Muscle layer of duodenum (tissue), 2 donors: Measurements from ENCODE around the gene MAP6.

ENCODE experiments used
- H3K27ac ChIP-seq: one replicate; pipeline ENCODE4 v1.7.0; 2013; ENCODE audit warnings: mild to moderate bottlenecking, low read length
- H3K27me3 ChIP-seq: one replicate; pipeline ENCODE4 v1.7.0; 2013; ENCODE audit warnings: low read depth, mild to moderate bottlenecking, control low read depth, low read length
- H3K36me3 ChIP-seq, 2 donors: one replicate each; pipeline ENCODE4 v1.7.0; 2013; ENCODE audit warnings: low read length in 2 of 2, control low read depth in 1 of 2, mild to moderate bottlenecking in 1 of 2; ENCODE audit not compliant: insufficient read depth in 2 of 2, control insufficient read depth in 1 of 2
- H3K4me1 ChIP-seq, 2 donors: one replicate each; pipeline ENCODE4 v1.7.0; 2013; ENCODE audit warnings: low read length in 2 of 2, mild to moderate bottlenecking in 2 of 2, control low read depth in 1 of 2, moderate library complexity in 1 of 2; ENCODE audit not compliant: insufficient read depth in 2 of 2, control insufficient read depth in 1 of 2
- H3K4me3 ChIP-seq, 2 donors: one replicate each; pipeline ENCODE4 v1.7.0; 2013; ENCODE audit warnings: low read length in 2 of 2, low read depth in 1 of 2, mild to moderate bottlenecking in 1 of 2
- H3K9me3 ChIP-seq, 2 donors: one replicate each; pipeline ENCODE4 v1.7.0; 2013; ENCODE audit warnings: low read length in 2 of 2, control low read depth in 1 of 2, mild to moderate bottlenecking in 1 of 2; ENCODE audit not compliant: control insufficient read depth in 1 of 2
- donor health status: healthy.

Gene MAP6

DNA sequence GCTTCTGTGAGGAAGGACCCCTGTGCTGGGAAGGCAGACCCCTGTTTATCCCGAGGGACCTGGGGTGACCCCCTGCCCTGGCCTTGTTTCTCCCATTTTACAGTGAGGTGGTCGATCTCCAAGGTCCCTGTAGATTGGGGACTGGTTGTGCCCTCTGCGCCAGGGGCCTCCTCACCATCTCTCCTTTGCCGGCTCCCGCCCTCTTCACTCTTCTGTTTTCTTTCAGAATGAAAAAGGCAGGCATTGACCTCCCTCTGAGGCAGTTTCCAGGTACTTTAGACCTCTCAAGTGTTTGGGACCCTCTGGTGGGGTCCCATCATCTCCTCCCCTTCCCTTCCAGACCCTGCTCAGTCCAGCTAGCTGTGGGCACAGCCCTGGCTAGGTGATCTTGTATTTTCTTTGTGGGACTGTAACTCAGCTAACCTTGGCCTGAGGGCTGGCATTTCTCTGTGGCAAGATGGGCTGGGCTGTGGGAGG is 105.3 kb downstream of the MAP6 start:
- H3K4me1 ChIP-seq, result peaks cover 38 to 77% of the 10 kb centered on the region in 2 donors
- peaks cover 15 to 50% of the 10 kb centered on the region in 2 donors for H3K36me3 ChIP-seq
- peak overlapping the region; percentile 85 to 96 for H3K4me3 ChIP-seq
- peak overlapping the region; percentile 99 for H3K27ac ChIP-seq
- H3K9me3 ChIP-seq, result no peaks in the 10 kb centered on the region
- no peaks in the 10 kb centered on the region for H3K27me3 ChIP-seq

DNA sequence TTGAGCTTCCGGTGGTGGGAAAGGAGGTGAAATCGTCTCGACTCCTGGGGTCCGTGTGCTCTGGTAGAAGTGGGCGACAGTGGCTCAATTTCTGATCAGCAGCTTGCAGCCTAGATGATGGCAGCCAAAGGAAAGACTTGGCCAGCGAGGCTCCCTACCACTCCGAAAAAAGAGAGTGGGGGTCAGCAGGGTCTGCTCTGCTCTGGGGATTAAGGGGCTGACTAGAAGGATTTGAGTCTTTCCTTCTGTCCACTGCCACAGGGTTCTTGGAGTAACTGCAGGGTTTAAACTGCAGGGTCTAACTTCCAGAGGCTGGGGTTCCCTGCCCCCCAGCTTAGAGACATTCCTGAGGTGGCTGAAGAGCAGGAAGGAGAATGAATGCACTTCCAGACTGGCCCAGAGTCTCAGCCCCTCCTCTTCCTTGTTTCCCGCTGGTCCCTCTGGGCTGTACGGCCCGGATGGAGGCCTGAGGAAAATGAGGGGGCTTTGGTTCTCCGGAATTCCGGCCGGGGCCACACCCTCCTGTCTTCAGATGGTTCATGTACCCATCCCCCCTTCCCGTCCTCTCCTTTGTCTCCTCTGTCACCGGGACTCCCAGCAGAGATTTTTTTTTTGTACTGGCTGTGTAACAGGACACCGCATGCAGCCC is 105.9 kb downstream of the MAP6 start:
- Histone ChIP-seq H3K27ac (peak overlapping the region; percentile 99), H3K27me3 (no peaks in the 10 kb centered on the region), H3K4me1 (peaks cover 39 to 79% of the 10 kb centered on the region in 2 donors), H3K9me3 (no peaks in the 10 kb centered on the region), H3K4me3 (peak overlapping the region; percentile 85 to 96), H3K36me3 (peaks cover 11 to 44% of the 10 kb centered on the region in 2 donors)

DNA sequence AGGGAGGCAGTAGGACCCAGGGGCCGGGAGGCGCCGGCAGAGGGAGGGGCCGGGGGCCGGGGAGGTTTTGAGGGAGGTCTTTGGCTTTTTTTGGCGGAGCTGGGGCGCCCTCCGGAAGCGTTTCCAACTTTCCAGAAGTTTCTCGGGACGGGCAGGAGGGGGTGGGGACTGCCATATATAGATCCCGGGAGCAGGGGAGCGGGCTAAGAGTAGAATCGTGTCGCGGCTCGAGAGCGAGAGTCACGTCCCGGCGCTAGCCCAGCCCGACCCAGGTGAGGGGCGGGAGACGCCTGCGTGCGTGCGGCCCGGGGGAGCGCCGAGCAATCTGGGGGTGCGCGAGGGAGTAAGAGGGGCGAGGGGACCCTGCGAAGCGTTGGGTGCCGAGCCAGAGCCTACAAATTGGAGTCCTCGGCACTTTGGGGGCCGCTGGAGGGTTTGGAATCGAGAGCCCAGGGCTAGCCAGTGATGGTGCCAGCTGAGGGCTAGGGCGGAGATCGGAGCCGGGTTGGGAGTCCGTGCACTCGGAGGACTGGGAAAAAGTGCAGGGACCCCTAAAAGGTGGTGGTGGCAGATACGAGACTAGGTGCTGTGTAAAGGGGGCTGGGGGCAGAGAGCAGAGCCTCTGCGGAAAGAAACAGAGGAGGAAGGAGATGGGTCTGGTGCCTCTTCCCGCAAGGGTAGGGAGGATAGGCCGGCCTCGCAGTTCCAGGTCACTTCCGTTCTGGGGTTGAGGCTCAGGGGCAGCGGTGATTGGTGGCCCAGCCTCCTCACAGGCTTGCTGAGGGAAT is 106.6 kb downstream of the MAP6 start, which contains the start of gene SERPINH1:
TSS of gene SERPINH1 (plus strand) at position 206 of the 788 bp plus-strand sequence. CDS start 4,097 bp downstream, outside the sequence.
- Histone ChIP-seq H3K4me1 (peaks cover 46 to 80% of the 10 kb centered on the region in 2 donors), H3K27ac (peak within 1 kb of the TSS; percentile 99), H3K9me3 (no peaks in the 10 kb centered on the region), H3K4me3 (peak within 1 kb of the TSS; percentile 85 to 96), H3K27me3 (no peaks in the 10 kb centered on the region), H3K36me3 (peaks cover 6 to 38% of the 10 kb centered on the region in 2 donors)

DNA sequence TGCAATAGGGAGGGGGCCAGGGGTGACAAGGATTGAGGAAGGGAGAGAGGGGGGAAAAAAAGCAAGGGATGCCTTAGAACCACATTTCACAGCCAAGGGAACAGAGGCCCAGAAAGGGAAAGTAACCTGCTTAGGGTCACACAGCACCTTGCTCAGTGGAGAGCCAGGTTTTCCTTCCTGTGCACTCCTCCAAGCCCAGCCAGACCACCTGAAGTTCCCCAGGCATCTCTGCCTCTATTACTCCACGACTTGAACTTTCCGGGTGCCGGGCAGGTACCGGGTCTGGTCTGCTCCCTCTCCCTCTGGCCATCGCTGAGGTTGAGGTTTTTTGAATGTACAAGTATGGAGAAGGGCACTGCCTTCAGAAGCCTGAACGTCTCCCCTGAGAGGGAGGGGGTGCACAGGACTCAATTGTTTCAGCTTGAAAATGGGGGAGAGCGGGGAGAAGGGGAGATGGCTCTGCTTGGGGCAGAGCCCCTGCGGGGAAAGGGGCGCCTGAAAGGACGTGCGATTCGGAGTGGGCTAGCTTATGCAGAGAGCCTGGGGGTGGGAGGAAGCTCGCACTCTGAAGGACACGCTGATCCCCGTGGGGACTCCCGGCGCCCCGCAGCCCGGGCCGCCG is 107.3 kb downstream of the MAP6 start:
- H3K27me3 ChIP-seq, result no peaks in the 10 kb centered on the region
- H3K4me1 ChIP-seq, result peaks cover 46 to 79% of the 10 kb centered on the region in 2 donors
- H3K4me3 ChIP-seq, result peak overlapping the region; percentile 85 to 96
- H3K27ac ChIP-seq, result peak overlapping the region; percentile 99
- peaks cover 0 to 32% of the 10 kb centered on the region in 2 donors for H3K36me3 ChIP-seq
- H3K9me3 ChIP-seq, result no peaks in the 10 kb centered on the region

DNA sequence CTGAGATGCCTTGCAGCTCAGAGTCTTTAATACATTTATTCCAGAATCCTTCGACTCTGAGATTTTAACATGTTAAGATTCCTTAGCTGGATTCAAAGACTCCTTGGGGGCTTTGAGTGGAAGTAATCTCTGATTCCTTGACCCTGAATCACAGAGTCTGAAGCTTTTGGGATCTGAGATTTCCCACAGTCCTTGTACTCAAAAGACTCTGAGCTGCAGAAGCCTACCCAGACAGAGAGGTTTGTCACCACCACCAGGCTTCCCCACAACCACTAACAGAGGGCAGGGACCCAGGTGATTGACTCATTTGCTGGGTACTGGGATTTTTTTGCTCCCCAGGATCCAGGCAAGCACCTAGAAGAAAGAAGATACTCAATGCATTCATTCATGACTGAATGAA is 108.2 kb downstream of the MAP6 start:
- H3K4me1 ChIP-seq, result peaks cover 42 to 70% of the 10 kb centered on the region in 2 donors
- no peak overlapping the region for H3K27ac ChIP-seq
- H3K27me3 ChIP-seq, result no peaks in the 10 kb centered on the region
- no peak overlapping the region for H3K4me3 ChIP-seq
- peaks cover 0 to 25% of the 10 kb centered on the region in 2 donors for H3K36me3 ChIP-seq
- no peaks in the 10 kb centered on the region for H3K9me3 ChIP-seq

- Histone ChIP-seq H3K9me3 (no peaks in the 10 kb centered on the region), H3K36me3 (peaks cover 0 to 15% of the 10 kb centered on the region in 2 donors), H3K4me3 (peak overlapping the region in 1 of 2 donors; percentile 32), H3K27me3 (no peaks in the 10 kb centered on the region), H3K27ac (peak overlapping the region; percentile 87), H3K4me1 (peaks cover 27 to 69% of the 10 kb centered on the region in 2 donors)
Measured at GRCh38 chr11:75558939-75559843, 109.6 kb downstream of the MAP6 start.

DNA sequence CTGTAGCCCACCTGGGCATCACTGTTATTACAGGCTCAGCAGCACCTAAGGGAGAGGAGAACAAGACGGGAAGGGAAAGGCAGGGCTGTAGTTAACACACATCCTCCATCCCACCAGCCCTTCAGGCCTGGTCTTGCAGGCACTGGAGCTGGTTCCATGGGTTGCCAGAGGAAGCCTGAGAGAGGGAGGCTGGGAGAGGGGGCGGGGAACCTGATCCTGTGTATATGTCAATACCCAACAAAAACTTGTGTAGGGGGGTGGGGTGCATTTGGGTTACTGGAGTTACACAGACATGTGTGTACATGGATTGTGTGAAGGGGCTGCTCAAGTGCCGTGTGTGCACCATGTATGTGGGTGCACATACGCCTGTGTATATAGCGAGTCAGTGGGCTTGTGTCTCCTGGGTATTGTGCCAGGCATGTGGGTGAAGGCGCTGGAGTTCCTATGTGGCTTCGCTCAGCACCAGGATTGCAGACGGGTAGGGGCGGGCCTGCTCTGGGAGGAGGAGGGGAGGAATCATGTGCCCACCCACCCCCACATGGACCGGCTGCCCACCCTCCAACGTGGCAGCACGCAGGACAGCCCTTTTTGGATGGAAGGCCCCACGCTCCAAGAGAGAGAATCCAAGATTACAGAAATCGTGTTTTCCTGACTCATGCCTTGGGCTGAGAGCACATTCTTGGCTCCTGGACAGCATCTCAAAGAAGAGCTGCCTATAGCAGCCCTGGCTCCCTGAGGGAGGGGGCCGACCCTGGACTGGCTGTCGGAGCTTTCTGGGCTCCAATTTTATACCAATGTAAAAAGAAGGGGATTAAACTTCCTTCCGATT is 111.0 kb downstream of the MAP6 start:
- peaks cover 27 to 74% of the 10 kb centered on the region in 2 donors for H3K4me1 ChIP-seq
- H3K4me3 ChIP-seq, result peak overlapping the region in 1 of 2 donors; percentile 32
- H3K9me3 ChIP-seq, result no peaks in the 10 kb centered on the region
- H3K36me3 ChIP-seq, result peaks cover 0 to 5% of the 10 kb centered on the region in 2 donors
- H3K27ac ChIP-seq, result peak overlapping the region; percentile 87
- H3K27me3 ChIP-seq, result no peaks in the 10 kb centered on the region

DNA sequence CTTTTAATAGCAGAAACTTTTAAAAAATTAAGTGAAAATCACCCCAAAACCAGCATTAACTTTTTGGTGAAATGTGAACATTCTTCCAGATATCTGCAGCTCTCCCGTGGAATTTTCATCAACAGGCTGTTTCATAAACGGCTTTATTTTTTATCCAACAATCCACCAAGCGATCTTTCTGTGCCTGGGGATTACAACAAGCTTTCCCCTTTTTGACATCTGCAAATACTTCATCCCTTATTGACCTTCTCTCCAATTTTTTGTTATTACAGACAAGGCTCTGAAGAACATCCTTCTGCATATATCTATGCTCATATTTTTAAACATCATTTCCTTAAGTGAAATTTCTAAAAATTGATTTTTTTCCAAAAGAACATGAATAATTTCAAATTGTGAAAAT is 112.6 kb downstream of the MAP6 start:
- H3K27ac ChIP-seq, result no peak overlapping the region
- H3K4me1 ChIP-seq, result peaks cover 24 to 68% of the 10 kb centered on the region in 2 donors
- no peaks in the 10 kb centered on the region for H3K9me3 ChIP-seq
- H3K36me3 ChIP-seq, result no peaks in the 10 kb centered on the region
- H3K4me3 ChIP-seq, result no peak overlapping the region
- H3K27me3 ChIP-seq, result no peaks in the 10 kb centered on the region

DNA sequence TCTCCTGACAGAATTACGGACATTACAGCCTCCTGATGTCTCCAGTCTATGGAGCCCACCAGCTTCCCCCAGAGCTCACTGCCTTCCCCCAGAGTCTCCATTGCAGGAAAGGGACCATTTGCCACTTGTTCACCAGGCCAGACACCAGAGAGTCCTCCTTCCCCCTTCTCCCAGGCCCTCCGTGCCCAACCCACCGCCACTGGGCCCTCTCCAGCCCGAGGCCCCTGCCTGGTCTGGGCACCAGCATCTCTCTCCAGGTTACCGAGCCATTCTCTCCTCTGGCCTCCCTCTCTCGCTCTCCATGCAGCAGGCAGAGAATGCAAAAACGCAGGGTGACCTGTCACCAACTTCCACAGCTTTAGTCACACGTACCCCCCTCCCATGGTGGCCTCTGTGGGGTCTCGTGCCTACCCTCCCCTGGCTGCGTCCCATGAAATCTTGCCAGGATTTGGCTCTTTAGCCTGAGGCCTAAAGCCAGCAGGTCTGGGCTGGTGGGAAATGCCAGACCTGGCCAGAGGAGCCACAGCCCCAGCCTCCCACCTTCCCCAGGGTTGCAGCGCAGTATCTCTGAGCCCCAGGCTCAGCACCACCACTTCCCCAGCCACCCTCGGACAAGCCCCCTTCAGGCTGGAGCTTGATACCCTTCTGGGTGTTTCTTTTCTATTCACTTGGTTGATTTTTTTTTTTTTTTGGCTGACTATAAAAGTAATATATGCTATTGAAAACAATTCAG is 113.6 kb downstream of the MAP6 start:
- Histone ChIP-seq H3K27me3 (no peaks in the 10 kb centered on the region), H3K4me3 (peak overlapping the region; percentile 28 to 29), H3K27ac (peak overlapping the region; percentile 84), H3K36me3 (no peaks in the 10 kb centered on the region), H3K9me3 (no peaks in the 10 kb centered on the region), H3K4me1 (peaks cover 24 to 60% of the 10 kb centered on the region in 2 donors)
